Measurements from ENCODE around the gene AIFM1.

The AIFM1 gene

DNA sequence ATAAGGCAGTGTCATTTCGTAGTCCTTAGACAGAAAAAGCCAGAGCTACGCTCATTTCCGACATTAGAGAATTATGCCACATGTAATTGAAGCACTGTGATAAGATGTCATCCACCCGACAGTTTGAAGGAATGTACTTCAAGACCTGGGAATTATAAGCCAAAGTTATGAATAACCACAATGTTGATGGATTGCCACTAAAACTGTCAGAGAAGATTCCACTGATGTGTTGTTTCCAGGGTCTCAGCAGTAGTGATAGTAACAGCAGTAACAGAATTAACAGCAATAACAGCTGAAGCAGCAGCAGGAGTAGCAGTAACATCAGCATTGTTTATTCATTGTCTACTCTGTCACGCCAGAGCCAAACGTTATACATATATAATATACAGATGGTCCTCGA is 30.8 kb upstream of the AIFM1 start:
- TF ChIP-seq, protein P1, sequence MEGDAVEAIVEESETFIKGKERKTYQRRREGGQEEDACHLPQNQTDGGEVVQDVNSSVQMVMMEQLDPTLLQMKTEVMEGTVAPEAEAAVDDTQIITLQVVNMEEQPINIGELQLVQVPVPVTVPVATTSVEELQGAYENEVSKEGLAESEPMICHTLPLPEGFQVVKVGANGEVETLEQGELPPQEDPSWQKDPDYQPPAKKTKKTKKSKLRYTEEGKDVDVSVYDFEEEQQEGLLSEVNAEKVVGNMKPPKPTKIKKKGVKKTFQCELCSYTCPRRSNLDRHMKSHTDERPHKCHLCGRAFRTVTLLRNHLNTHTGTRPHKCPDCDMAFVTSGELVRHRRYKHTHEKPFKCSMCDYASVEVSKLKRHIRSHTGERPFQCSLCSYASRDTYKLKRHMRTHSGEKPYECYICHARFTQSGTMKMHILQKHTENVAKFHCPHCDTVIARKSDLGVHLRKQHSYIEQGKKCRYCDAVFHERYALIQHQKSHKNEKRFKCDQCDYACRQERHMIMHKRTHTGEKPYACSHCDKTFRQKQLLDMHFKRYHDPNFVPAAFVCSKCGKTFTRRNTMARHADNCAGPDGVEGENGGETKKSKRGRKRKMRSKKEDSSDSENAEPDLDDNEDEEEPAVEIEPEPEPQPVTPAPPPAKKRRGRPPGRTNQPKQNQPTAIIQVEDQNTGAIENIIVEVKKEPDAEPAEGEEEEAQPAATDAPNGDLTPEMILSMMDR (IDR thresholded peaks at IDR 0.05; ENCODE audit: borderline replicate concordance, insufficient read depth, low read depth, low read length), result no peak
- no peak overlapping the region for H3K4me3 ChIP-seq (ENCODE audit: low read depth, low read length)

DNA sequence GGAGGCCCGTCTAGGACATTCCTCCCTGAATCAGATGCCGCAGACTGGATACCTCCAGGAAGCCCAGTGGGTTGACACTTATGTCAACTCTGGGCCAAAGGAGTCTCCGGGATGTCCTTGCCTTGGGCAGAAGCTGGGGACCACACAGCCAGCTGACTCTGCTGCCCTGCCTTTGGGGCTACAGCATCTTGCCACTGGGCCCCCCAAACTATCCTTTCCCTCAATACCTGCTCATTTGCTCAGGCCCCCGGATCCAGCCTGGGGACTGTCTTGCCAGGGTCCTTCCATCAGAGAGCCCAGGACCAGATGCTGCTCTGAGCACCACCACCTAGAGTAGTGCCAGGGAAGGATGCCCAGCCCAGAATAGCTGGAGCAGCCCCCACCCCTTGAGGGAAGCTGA is 25.2 kb upstream of the AIFM1 start:
- TF ChIP-seq, protein P1 (IDR thresholded peaks at IDR 0.05; ENCODE audit: borderline replicate concordance, insufficient read depth, low read depth, low read length), result no peak
- no peak overlapping the region for H3K4me3 ChIP-seq (ENCODE audit: low read depth, low read length)

DNA sequence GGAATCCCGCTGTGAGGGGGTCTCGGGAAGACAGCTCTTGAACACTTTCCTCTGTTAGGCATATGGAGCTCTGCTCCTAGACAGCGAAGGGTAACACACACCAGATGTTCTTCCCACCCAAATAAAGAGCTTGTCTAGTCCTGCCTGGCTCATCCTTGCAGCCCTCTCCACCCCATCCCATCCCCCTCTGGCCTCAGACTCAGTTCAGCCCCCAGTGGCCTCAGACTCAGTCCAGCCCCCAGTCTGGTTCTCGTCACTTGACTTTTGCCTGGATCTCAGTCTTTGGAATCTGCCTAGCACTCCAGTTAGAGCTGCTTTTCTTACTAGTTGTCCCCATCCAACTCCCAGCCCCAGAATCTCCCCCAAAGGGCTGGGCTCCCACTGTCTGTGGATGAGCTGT is 21.0 kb upstream of the AIFM1 start:
- H3K4me3 ChIP-seq (ENCODE audit: low read depth, low read length), result no peak overlapping the region
- TF ChIP-seq, protein P1 (IDR thresholded peaks at IDR 0.05; ENCODE audit: borderline replicate concordance, insufficient read depth, low read depth, low read length), result no peak

DNA sequence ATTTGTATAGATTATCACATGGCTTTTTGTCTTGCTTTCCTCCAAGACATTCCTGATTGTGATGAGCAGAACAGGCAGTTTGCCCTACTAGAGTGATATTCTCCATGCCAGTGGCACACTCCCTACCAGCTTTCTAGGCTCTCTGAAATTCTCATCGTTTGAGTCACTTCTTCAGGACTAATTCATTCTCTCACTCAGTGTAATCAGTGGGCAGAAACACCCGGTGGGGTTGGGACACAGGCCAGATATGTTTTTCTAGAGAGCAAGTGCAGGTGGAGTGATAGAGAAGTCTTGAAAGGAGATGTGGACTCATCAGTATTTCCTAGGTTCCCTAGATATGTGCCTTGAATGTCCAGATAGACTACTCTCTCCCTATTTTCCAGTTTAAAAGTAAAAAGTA is 19.2 kb upstream of the AIFM1 start:
- no peak overlapping the region for H3K4me3 ChIP-seq (ENCODE audit: low read depth, low read length)
- TF ChIP-seq, protein P1 (IDR thresholded peaks at IDR 0.05; ENCODE audit: borderline replicate concordance, insufficient read depth, low read depth, low read length), result no peak

DNA sequence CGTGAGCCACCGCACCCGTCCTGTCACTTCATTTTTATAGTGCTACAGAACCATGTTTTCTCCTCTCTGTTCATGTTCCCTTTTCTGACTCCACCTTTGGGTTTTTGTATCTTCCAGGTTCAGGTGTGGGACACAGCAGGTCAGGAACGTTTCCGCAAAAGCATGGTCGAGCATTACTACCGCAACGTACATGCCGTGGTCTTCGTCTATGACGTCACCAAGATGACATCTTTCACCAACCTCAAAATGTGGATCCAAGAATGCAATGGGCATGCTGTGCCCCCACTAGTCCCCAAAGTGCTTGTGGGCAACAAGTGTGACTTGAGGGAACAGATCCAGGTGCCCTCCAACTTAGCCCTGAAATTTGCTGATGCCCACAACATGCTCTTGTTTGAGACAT is 18.5 kb upstream of the AIFM1 start:
- no peak overlapping the region for H3K4me3 ChIP-seq (ENCODE audit: low read depth, low read length)
- TF ChIP-seq, protein P1 (IDR thresholded peaks at IDR 0.05; ENCODE audit: borderline replicate concordance, insufficient read depth, low read depth, low read length), result no peak

DNA sequence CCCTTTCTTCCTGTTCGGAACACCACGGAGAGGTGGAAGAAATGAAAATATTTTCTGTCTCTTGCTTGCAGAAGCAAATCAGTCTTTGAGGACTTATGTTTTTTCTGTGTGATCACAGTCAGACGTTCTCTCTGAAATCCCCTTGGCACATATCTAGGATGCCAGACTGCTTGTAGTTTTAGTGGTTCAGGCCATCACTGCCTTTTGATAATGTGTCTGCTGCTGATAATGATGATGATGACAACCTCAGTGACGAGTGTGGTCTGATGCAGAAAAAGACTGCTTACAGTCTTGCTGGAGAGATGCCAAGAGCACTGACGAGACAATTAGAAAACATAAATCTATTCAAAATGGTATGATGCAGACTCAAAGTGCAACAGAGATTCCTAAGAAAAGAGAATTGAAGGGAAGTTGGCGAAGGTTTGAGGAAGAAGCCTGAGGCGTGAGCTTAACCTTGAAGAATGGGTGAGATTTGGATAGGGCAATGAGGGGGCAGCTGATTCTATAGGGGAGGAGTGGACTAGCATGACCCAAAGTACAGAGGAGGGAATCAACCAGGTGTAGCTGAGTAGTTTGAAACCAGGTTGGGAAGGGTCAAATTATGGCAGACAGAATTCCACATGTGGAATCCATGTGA is 14.1 kb upstream of the AIFM1 start:
- no peak overlapping the region for H3K4me3 ChIP-seq (ENCODE audit: low read depth, low read length)

DNA sequence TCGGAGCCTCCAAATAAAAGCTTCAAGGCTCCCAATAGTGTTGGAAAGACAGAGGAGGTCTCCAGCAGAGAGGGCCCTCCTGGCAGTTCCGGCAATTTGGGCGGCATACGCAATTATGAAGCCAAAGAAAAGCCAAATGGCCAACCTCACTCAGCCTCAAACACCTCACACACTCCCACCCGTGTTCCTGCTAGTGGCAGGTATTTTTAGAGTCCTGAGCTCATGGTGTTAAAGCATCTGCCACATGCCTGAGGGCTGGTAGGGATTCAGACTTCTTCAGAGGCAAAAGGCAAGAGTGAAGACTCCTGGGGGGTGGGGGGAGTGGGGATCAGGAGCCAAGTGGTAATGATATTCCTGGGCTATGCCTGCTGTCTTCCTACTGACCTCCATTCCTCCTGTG is 13.5 kb upstream of the AIFM1 start:
- TF ChIP-seq, protein P1 (IDR thresholded peaks at IDR 0.05; ENCODE audit: borderline replicate concordance, insufficient read depth, low read depth, low read length), result no peak
- no peak overlapping the region for H3K4me3 ChIP-seq (ENCODE audit: low read depth, low read length)

More for the DNA sequence above, 14.1 kb upstream of the AIFM1 start:
- TF ChIP-seq, protein P1 (IDR thresholded peaks at IDR 0.05; ENCODE audit: borderline replicate concordance, insufficient read depth, low read depth, low read length), result no peak

Measured in GM12875 (cell line).